Common myeloid progenitor, CD34-positive (primary cell): Measurements from ENCODE around the gene NDUFA12.

ENCODE experiments used
- CTCF ChIA-PET: fragments of 350-600 bp; sonication (Branson Sonifier 250); formaldehyde crosslinking; loops from one replicate; lab custom pipeline; 2021; ENCODE audit warnings: antibody characterized with exemption; lab: Charles Lee
- POLR2A ChIA-PET: fragments of 350-600 bp; sonication (Branson Sonifier 250); formaldehyde crosslinking; loops from one replicate; lab custom pipeline; 2021; ENCODE audit warnings: antibody characterized with exemption; lab: Charles Lee
- DNase-seq, 3 donors: peaks; one replicate each; pipeline versions ENCODE4 v3.0.0 to v3.0.0-alpha.2; 2013
- H3K27ac ChIP-seq, 2 experiments: 1 replicate in 1 of 2; 2 replicates in 1 of 2; pipeline ENCODE4 v1.7.0; 2013; ENCODE audit warnings: inconsistent platforms in 2 of 2, low read length in 2 of 2, mild to moderate bottlenecking in 2 of 2, low read depth in 1 of 2, moderate library complexity in 1 of 2; ENCODE audit not compliant: severe bottlenecking in 2 of 2, insufficient read depth in 1 of 2, poor library complexity in 1 of 2
- H3K27me3 ChIP-seq, 5 experiments: replicated peaks in 2 of 5; 1 replicate in 3 of 5; 2 replicates in 2 of 5; pipeline versions ENCODE4 v1.6.1 to v1.7.0; 2013; ENCODE audit warnings: low read length in 4 of 5, mild to moderate bottlenecking in 2 of 5, moderate library complexity in 2 of 5, inconsistent platforms in 1 of 5; ENCODE audit not compliant: insufficient read depth in 5 of 5, control insufficient read depth in 4 of 5
- H3K36me3 ChIP-seq, 4 experiments: 1 replicate in 2 of 4; 2 replicates in 2 of 4; pipeline versions ENCODE4 v1.6.1 to v1.7.0; 2013; ENCODE audit warnings: low read length in 3 of 4, control low read depth in 1 of 4, mild to moderate bottlenecking in 1 of 4; ENCODE audit not compliant: control insufficient read depth in 4 of 4, insufficient read depth in 4 of 4
- H3K4me1 ChIP-seq, 4 experiments: 1 replicate in 3 of 4; 2 replicates in 1 of 4; pipeline versions ENCODE4 v1.6.1 to v1.7.1; 2013; ENCODE audit warnings: low read length in 3 of 4, mild to moderate bottlenecking in 3 of 4, control low read depth in 1 of 4, inconsistent platforms in 1 of 4, moderate library complexity in 1 of 4; ENCODE audit not compliant: control insufficient read depth in 4 of 4, insufficient read depth in 4 of 4; ENCODE audit errors: control extremely low read depth in 1 of 4
- H3K4me3 ChIP-seq, 7 experiments: 1 replicate in 4 of 7; 2 replicates in 3 of 7; pipeline versions ENCODE4 v1.5.1 to v1.7.0; 2013; ENCODE audit warnings: mild to moderate bottlenecking in 7 of 7, low read length in 6 of 7, moderate library complexity in 6 of 7, inconsistent platforms in 2 of 7, low read depth in 2 of 7, control low read depth in 1 of 7; ENCODE audit not compliant: insufficient read depth in 4 of 7, control insufficient read depth in 1 of 7; ENCODE audit errors: extremely low read depth in 1 of 7
- H3K9me3 ChIP-seq, 5 experiments: 1 replicate in 4 of 5; 2 replicates in 1 of 5; pipeline versions ENCODE4 v1.6.1 to v1.7.1; 2013; ENCODE audit warnings: low read length in 4 of 5, mild to moderate bottlenecking in 2 of 5, inconsistent platforms in 1 of 5, low read depth in 1 of 5, moderate library complexity in 1 of 5; ENCODE audit not compliant: control insufficient read depth in 4 of 5, insufficient read depth in 2 of 5; ENCODE audit errors: control extremely low read depth in 1 of 5
- WGBS: methylation state at CpG from one replicate; pipeline ENCODE4 v1.1.5; 2013; ENCODE audit not compliant: insufficient coverage; 5-methylcytosine and 5-hydroxymethylcytosine counted together

NDUFA12 gene

GRCh38 chr12:94961911-94962310 is 41.6 kb downstream of the NDUFA12 start:
- DNase-seq, result no peak
- ChIA-PET POLR2A (no interaction called here), CTCF (no interaction called here)
- Histone ChIP-seq H3K4me1 (no peaks in the 10 kb centered on the region), H3K4me3 (no peak overlapping the region), H3K9me3 (no peaks in the 10 kb centered on the region), H3K36me3 (no peaks in the 10 kb centered on the region), H3K27ac (no peak overlapping the region), H3K27me3 (no peaks in the 10 kb centered on the region)
- WGBS, result no CpG with 5 or more reads among the region's 2 CpGs

GRCh38 chr12:94961256-94961824 is 42.2 kb downstream of the NDUFA12 start:
- Histone ChIP-seq H3K27ac (no peak overlapping the region), H3K36me3 (no peaks in the 10 kb centered on the region), H3K27me3 (no peaks in the 10 kb centered on the region), H3K9me3 (no peaks in the 10 kb centered on the region), H3K4me1 (no peaks in the 10 kb centered on the region), H3K4me3 (no peak overlapping the region)
- ChIA-PET CTCF (no interaction called here), POLR2A (no interaction called here)
- DNase-seq, result no peak

GRCh38 chr12:94957006-94957405 is 46.5 kb downstream of the NDUFA12 start:
- DNase-seq, result no peak
- CTCF ChIA-PET, result no interaction called here
- H3K27me3 ChIP-seq, result no peaks in the 10 kb centered on the region
- peaks cover 0 to 3% (median 0%) of the 10 kb centered on the region in 5 experiments for H3K9me3 ChIP-seq
- no peak overlapping the region for H3K27ac ChIP-seq
- H3K36me3 ChIP-seq, result no peaks in the 10 kb centered on the region
- POLR2A ChIA-PET, result interaction anchor here (0.6 kb wide), 1 partner anchor 43 kb away, joined by 3 read pairs; no protein-coding TSS in a partner anchor
- H3K4me1 ChIP-seq, result peaks cover 0 to 2% (median 0%) of the 10 kb centered on the region in 4 experiments
- no peak overlapping the region for H3K4me3 ChIP-seq

- H3K9me3 ChIP-seq, result peaks cover 0 to 3% (median 0%) of the 10 kb centered on the region in 5 experiments
- no peak overlapping the region for H3K27ac ChIP-seq
- no peak overlapping the region for H3K4me3 ChIP-seq
- CTCF ChIA-PET, result no interaction called here
- no peak for DNase-seq
- H3K36me3 ChIP-seq, result no peaks in the 10 kb centered on the region
- H3K27me3 ChIP-seq, result no peaks in the 10 kb centered on the region
- 97% methylated on average over 8 of the region's 10 CpGs for WGBS
- peaks cover 0 to 2% (median 0%) of the 10 kb centered on the region in 4 experiments for H3K4me1 ChIP-seq
- POLR2A ChIA-PET, result no interaction called here
Measured at GRCh38 chr12:94954948-94955592, 48.4 kb downstream of the NDUFA12 start.

- ChIA-PET POLR2A (no interaction called here), CTCF (no interaction called here)
- Histone ChIP-seq H3K4me1 (peaks cover 0 to 2% (median 0%) of the 10 kb centered on the region in 4 experiments), H3K27ac (no peak overlapping the region), H3K4me3 (no peak overlapping the region), H3K27me3 (no peaks in the 10 kb centered on the region), H3K9me3 (peaks cover 0 to 3% (median 0%) of the 10 kb centered on the region in 5 experiments), H3K36me3 (no peaks in the 10 kb centered on the region)
- WGBS, result no CpG with 5 or more reads among the region's 1 CpG
- DNase-seq, result peak in 2 of 3 donors; percentile 31 to 44
Measured at GRCh38 chr12:94954029-94954685, 49.3 kb downstream of the NDUFA12 start.

GRCh38 chr12:94952325-94952724 is 51.2 kb downstream of the NDUFA12 start:
- POLR2A ChIA-PET, result no interaction called here
- peaks cover 0 to 3% (median 0%) of the 10 kb centered on the region in 5 experiments for H3K9me3 ChIP-seq
- CTCF ChIA-PET, result no interaction called here

More at GRCh38 chr12:94952325-94952724, 51.2 kb downstream of the NDUFA12 start:
- no peak overlapping the region for H3K27ac ChIP-seq
- peaks cover 0 to 2% (median 0%) of the 10 kb centered on the region in 4 experiments for H3K4me1 ChIP-seq
- WGBS, result 50% methylated on average over 1 of the region's 2 CpGs
- no peaks in the 10 kb centered on the region for H3K36me3 ChIP-seq
- no peak overlapping the region for H3K4me3 ChIP-seq
- H3K27me3 ChIP-seq, result no peaks in the 10 kb centered on the region
- no peak for DNase-seq
